SK-N-SH (cell line): ENCODE results near the gene MORN5. TPM values are rescaled to one million over a fixed set of nuclear protein-coding genes. Genes with fewer than 3 reads are reported as not detected.

Source experiments
- CTCF ChIA-PET: fragments of 300-600, 350-600 bp; formaldehyde crosslinking; extraction: SDS; loops from one replicate; lab custom pipeline; 2021; lab: Yijun Ruan, JAX
- POLR2A ChIA-PET: fragments of 350-600 bp; sonication (Branson Sonifier 250); formaldehyde crosslinking; extraction: SDS; loops from one replicate; lab custom pipeline; 2020; ENCODE audit warnings: antibody characterized with exemption, inconsistent platforms; lab: Yijun Ruan, JAX
- DNase-seq: peaks from one replicate; pipeline ENCODE4 v3.0.0; 2012
- H2AFZ ChIP-seq: fragments of 200-600 bp; sonication (generic); 2 replicates; pipeline ENCODE4 v1.8.1; 2016; ENCODE audit warnings: antibody characterized with exemption, mild to moderate bottlenecking, low read depth
- H3F3A ChIP-seq: fragments of 200-600 bp; sonication (generic); replicated peaks from 2 replicates; pipeline ENCODE3; 2016; ENCODE audit warnings: antibody characterized with exemption, mild to moderate bottlenecking; ENCODE audit not compliant: insufficient read depth
- H3K27ac ChIP-seq, 2 experiments: fragments of 200-500 bp in 1 of 2; fragments of 200-600 bp in 1 of 2; sonication (Bioruptor generic) in 1 of 2; sonication (generic), shearing (Covaris generic) in 1 of 2; 2 replicates each; pipeline versions ENCODE4 v1.5.1 to v1.6.1; 2014 to 2016; ENCODE audit warnings: low read depth in 2 of 2, inconsistent platforms in 1 of 2, low read length in 1 of 2, mild to moderate bottlenecking in 1 of 2, mixed read lengths in 1 of 2
- H3K27me3 ChIP-seq: fragments of 200-600 bp; sonication (generic), shearing (Covaris generic); 2 replicates; pipeline ENCODE4 v1.6.1; 2016; ENCODE audit warnings: mixed run types; ENCODE audit not compliant: insufficient read depth
- H3K36me3 ChIP-seq, 2 experiments: fragments of 200-500 bp in 1 of 2; fragments of 200-600 bp in 1 of 2; sonication (Bioruptor generic) in 1 of 2; sonication (generic) in 1 of 2; replicated peaks in 1 of 2; 2 replicates each; pipeline versions ENCODE3 to v1.5.1; 2014 to 2016; ENCODE audit warnings: low read length in 1 of 2, mild to moderate bottlenecking in 1 of 2; ENCODE audit not compliant: insufficient read depth in 2 of 2, control insufficient read depth in 1 of 2
- H3K4me1 ChIP-seq, 2 experiments: fragments of 200-500 bp in 1 of 2; fragments of 200-600 bp in 1 of 2; sonication (Bioruptor generic) in 1 of 2; sonication (generic), shearing (Covaris generic) in 1 of 2; 2 replicates each; pipeline versions ENCODE4 v1.5.1 to v1.6.1; 2014 to 2016; ENCODE audit warnings: low read depth in 1 of 2, low read length in 1 of 2, mixed run types in 1 of 2; ENCODE audit not compliant: insufficient read depth in 2 of 2, control insufficient read depth in 1 of 2
- H3K4me2 ChIP-seq: fragments of 200-600 bp; sonication (generic), shearing (Covaris generic); 2 replicates; pipeline ENCODE4 v1.6.1; 2017; ENCODE audit warnings: mixed run types
- H3K4me3 ChIP-seq, 2 experiments: fragments of 200-500 bp in 1 of 2; fragments of 200-600 bp in 1 of 2; sonication (Bioruptor generic) in 1 of 2; sonication (generic), shearing (Covaris generic) in 1 of 2; 2 replicates each; pipeline versions ENCODE4 v1.5.1 to v1.8.1; 2014 to 2016; ENCODE audit warnings: low read depth in 2 of 2, inconsistent platforms in 1 of 2, low read length in 1 of 2, mild to moderate bottlenecking in 1 of 2, mixed read lengths in 1 of 2, moderate library complexity in 1 of 2
- H3K79me2 ChIP-seq: fragments of 200-600 bp; sonication (generic); 2 replicates; pipeline ENCODE4 v1.8.1; 2017; ENCODE audit warnings: mild to moderate bottlenecking; ENCODE audit not compliant: insufficient read depth
- H3K9ac ChIP-seq: fragments of 200-600 bp; sonication (generic); 2 replicates; pipeline ENCODE4 v1.6.1; 2017; ENCODE audit warnings: mixed run types
- H3K9me2 ChIP-seq: fragments of 200-600 bp; sonication (generic); 2 replicates; pipeline ENCODE4 v1.6.1; 2017; ENCODE audit warnings: mixed run types
- H3K9me3 ChIP-seq: fragments of 200-600 bp; sonication (generic); 2 replicates; pipeline ENCODE4 v1.6.1; 2017; ENCODE audit warnings: mixed run types, mild to moderate bottlenecking, moderate library complexity
- H4K20me1 ChIP-seq: fragments of 200-600 bp; sonication (generic); 2 replicates; pipeline ENCODE4 v1.6.1; 2017; ENCODE audit warnings: mild to moderate bottlenecking, mixed run types; ENCODE audit not compliant: insufficient read depth
- EZH2phosphoT487 ChIP-seq: fragments of 200-600 bp; sonication (generic); IDR thresholded peaks from 2 replicates; pipeline ENCODE4 v1.6.1; 2017; ENCODE audit warnings: low read depth, mixed run types, mild to moderate bottlenecking, antibody characterized with exemption, moderate library complexity, borderline replicate concordance
- FOSL2 ChIP-seq: IDR thresholded peaks from 2 replicates; pipeline ENCODE4 v1.4.0; 2012; ENCODE audit warnings: low read depth, mild to moderate bottlenecking, moderate library complexity, borderline replicate concordance
- FOXM1 ChIP-seq: IDR thresholded peaks from 2 replicates; pipeline ENCODE4 v1.4.0; 2012; ENCODE audit warnings: low read depth, mild to moderate bottlenecking
- GATA2 ChIP-seq: sonication (generic); formaldehyde crosslinking; IDR thresholded peaks from 2 replicates; pipeline ENCODE4 v1.5.0; 2020; ENCODE audit warnings: mild to moderate bottlenecking, missing genetic modification reagents
- MXI1 ChIP-seq: IDR thresholded peaks from 2 replicates; pipeline ENCODE4 v1.6.1; 2012; ENCODE audit warnings: mild to moderate bottlenecking, low read depth, low read length, improper control_type of control experiment
- PBX3 ChIP-seq: IDR thresholded peaks from 2 replicates; pipeline ENCODE4; 2012
- POLR2AphosphoS5 ChIP-seq: IDR thresholded peaks from 2 replicates; pipeline ENCODE4 v1.6.1; 2012; ENCODE audit warnings: low read depth, low read length
- RFX5 ChIP-seq: IDR thresholded peaks from 2 replicates; pipeline ENCODE4 v1.6.1; 2012; ENCODE audit warnings: mild to moderate bottlenecking, improper control_type of control experiment, low read length
- RXRA ChIP-seq: IDR thresholded peaks from 2 replicates; pipeline ENCODE4 v1.4.0; 2012; ENCODE audit warnings: low read depth, mild to moderate bottlenecking, borderline replicate concordance
- TAF1 ChIP-seq: IDR thresholded peaks from 2 replicates; pipeline ENCODE4 v1.6.1; 2012; ENCODE audit warnings: low read depth, mild to moderate bottlenecking, low read length, moderate library complexity, borderline replicate concordance
- TCF12 ChIP-seq: IDR thresholded peaks from 2 replicates; pipeline ENCODE4 v1.4.0; 2012
- TEAD4 ChIP-seq: IDR thresholded peaks from 2 replicates; pipeline ENCODE4 v1.4.0; 2012; ENCODE audit warnings: mild to moderate bottlenecking, borderline replicate concordance; ENCODE audit not compliant: insufficient read depth
- USF1 ChIP-seq: IDR thresholded peaks from 2 replicates; pipeline ENCODE4 v1.4.0; 2012; ENCODE audit warnings: low read depth, borderline replicate concordance
- USF2 ChIP-seq: fragments of 150-350 bp; IDR thresholded peaks from 2 replicates; pipeline ENCODE4 v1.6.1; 2017; ENCODE audit warnings: antibody characterized with exemption, low read length, low read depth, borderline replicate concordance
- YY1 ChIP-seq: IDR thresholded peaks from 2 replicates; pipeline ENCODE4 v1.4.0; 2012; ENCODE audit warnings: low read depth, mild to moderate bottlenecking
- ZBTB33 ChIP-seq: IDR thresholded peaks from 2 replicates; pipeline ENCODE4 v1.4.0; 2012; ENCODE audit warnings: low read depth, borderline replicate concordance
- WGBS: methylation state at CpG from one replicate; pipeline ENCODE4 v1.1.6; 2017; ENCODE audit warnings: low lambda C conversion rate; 5-methylcytosine and 5-hydroxymethylcytosine counted together
- polyA plus RNA-seq, 3 experiments: library from polyadenylated mRNA; depleted of rRNA; stranded (reverse); fragments of >200 nt; gene quantifications; 2 replicates each; pipeline ENCODE4 v1.2.3, GENCODE V29; 2012

Gene MORN5
- polyA plus RNA-seq, 1 of the 3 experiments (the other 2 are of a cell fraction) = not detected

- Histone ChIP-seq H3K27me3 (peaks cover 12% of the 10 kb centered on the region), H3K79me2 (no peaks in the 10 kb centered on the region), H4K20me1 (no peaks in the 10 kb centered on the region), H2AFZ (no peak overlapping the region), H3F3A (no peaks in the 10 kb centered on the region), H3K9ac (no peak overlapping the region), H3K9me2 (no peaks in the 10 kb centered on the region), H3K9me3 (no peaks in the 10 kb centered on the region), H3K4me3 (no peak overlapping the region), H3K36me3 (no peaks in the 10 kb centered on the region), H3K4me2 (no peak overlapping the region), H3K27ac (no peak overlapping the region), H3K4me1 (peaks cover 0 to 9% of the 10 kb centered on the region in 2 experiments; a peak in 1 of 4 replicates)
- ChIA-PET POLR2A (no interaction called here), CTCF (interaction anchor here (0.9 kb wide), 1 partner anchor 62 kb away, joined by 3 read pairs; no protein-coding TSS in a partner anchor)
- DNase-seq = no peak
- TF ChIP-seq TEAD4 (no peak), YY1 (no peak), TAF1 (no peak), POLR2AphosphoS5 (no peak), FOSL2 (no peak), ZBTB33 (no peak), RXRA (no peak), GATA2 (CRISPR knock-in tag) (no peak)
- 86% methylated on average over 1 of the region's 1 CpG for WGBS
Observed at GRCh38 chr9:122184551-122184950, 24.8 kb downstream of the MORN5 start.

GRCh38 chr9:122186301-122186700 is 26.6 kb downstream of the MORN5 start:
- H3K27me3 ChIP-seq = peaks cover 12% of the 10 kb centered on the region
- no peak for DNase-seq
- no peak overlapping the region for H3K4me2 ChIP-seq
- H3K27ac ChIP-seq = no peak overlapping the region
- CTCF ChIA-PET = interaction anchor here (1.1 to 1.2 kb wide), 2 partner anchors 45 to 164 kb away, joined by 3 to 5 read pairs; no protein-coding TSS in a partner anchor
- no peak overlapping the region for H3K4me3 ChIP-seq
- H4K20me1 ChIP-seq = no peaks in the 10 kb centered on the region
- no peaks in the 10 kb centered on the region for H3F3A ChIP-seq
- POLR2A ChIA-PET = no interaction called here
- peaks cover 0 to 9% of the 10 kb centered on the region in 2 experiments; a peak in 1 of 4 replicates for H3K4me1 ChIP-seq
- H2AFZ ChIP-seq = no peak overlapping the region
- WGBS = 100% methylated on average over 1 of the region's 5 CpGs
- H3K9me2 ChIP-seq = no peaks in the 10 kb centered on the region
- TF ChIP-seq PBX3 (no peak), EZH2phosphoT487 (no peak), FOXM1 (no peak), USF1 (no peak), MXI1 (no peak), TCF12 (no peak), RFX5 (no peak), USF2 (no peak)
- H3K9ac ChIP-seq = no peak overlapping the region
- H3K79me2 ChIP-seq = no peaks in the 10 kb centered on the region
- no peaks in the 10 kb centered on the region for H3K9me3 ChIP-seq
- H3K36me3 ChIP-seq = no peaks in the 10 kb centered on the region
